Measurements from ENCODE around the gene TGFB3.

DNA sequence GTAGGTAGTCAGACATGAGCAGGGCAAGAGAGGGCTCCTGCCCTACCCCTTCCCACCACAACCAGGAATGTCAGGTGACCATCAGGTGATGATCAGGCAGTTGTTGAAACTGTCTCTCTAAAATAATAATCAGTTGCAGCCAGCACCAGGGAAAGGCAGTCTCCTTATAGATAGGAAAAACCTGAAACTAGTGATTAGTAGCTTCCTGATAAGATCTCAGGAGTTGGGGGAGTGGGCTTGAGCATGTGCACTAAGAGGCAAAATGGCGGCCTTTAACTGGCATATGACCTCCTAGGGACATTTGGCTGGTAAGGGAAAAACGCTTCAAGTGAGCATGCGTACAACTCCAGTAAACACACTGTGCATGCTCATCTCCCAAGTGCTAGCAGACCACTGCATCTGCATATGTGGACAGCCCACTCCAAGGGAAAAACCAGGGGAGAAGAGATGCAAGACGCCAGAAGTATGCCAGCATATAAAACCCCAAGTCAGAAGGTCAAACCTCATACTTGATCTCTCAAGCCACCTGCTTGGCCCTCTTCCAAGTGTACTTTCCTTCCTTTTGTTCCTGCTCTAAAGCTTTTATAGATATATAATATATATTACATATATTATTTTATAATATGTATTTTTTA is 37.1 kb downstream of the TGFB3 start:
- no peak for TF ChIP-seq HDAC2 (IDR thresholded peaks at IDR 0.05)
- TF ChIP-seq ZNF24 (IDR thresholded peaks at IDR 0.05): no peak
- TF ChIP-seq POLR2A (conservative IDR thresholded peaks at IDR 0.05): no peak
- TF ChIP-seq, protein P1, sequence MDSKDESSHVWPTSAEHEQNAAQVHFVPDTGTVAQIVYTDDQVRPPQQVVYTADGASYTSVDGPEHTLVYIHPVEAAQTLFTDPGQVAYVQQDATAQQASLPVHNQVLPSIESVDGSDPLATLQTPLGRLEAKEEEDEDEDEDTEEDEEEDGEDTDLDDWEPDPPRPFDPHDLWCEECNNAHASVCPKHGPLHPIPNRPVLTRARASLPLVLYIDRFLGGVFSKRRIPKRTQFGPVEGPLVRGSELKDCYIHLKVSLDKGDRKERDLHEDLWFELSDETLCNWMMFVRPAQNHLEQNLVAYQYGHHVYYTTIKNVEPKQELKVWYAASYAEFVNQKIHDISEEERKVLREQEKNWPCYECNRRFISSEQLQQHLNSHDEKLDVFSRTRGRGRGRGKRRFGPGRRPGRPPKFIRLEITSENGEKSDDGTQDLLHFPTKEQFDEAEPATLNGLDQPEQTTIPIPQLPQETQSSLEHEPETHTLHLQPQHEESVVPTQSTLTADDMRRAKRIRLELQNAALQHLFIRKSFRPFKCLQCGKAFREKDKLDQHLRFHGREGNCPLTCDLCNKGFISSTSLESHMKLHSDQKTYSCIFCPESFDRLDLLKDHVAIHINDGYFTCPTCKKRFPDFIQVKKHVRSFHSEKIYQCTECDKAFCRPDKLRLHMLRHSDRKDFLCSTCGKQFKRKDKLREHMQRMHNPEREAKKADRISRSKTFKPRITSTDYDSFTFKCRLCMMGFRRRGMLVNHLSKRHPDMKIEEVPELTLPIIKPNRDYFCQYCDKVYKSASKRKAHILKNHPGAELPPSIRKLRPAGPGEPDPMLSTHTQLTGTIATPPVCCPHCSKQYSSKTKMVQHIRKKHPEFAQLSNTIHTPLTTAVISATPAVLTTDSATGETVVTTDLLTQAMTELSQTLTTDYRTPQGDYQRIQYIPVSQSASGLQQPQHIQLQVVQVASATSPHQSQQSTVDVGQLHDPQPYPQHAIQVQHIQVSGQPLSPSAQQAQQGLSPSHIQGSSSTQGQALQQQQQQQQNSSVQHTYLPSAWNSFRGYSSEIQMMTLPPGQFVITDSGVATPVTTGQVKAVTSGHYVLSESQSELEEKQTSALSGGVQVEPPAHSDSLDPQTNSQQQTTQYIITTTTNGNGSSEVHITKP (IDR thresholded peaks at IDR 0.05; ENCODE audit: partially characterized antibody): no peak
- TF ChIP-seq DDX20 (tag; IDR thresholded peaks at IDR 0.05; ENCODE audit: low read depth): no peak

Measured in K562 (cell line).